HEK293T (cell line): Measurements from ENCODE around the gene ITGB7.

Experiments
- CTCF ChIA-PET: fragments of 350-600 bp; formaldehyde crosslinking; extraction: SDS; loops from one replicate; lab custom pipeline; 2021; ENCODE audit warnings: antibody characterized with exemption, inconsistent platforms; lab: Yijun Ruan, JAX
- POLR2A ChIA-PET: fragments of 350-600 bp; formaldehyde crosslinking; extraction: SDS; loops from one replicate; lab custom pipeline; 2020; ENCODE audit warnings: antibody characterized with exemption, inconsistent platforms; lab: Yijun Ruan, JAX
- DNase-seq: peaks from one replicate; pipeline ENCODE4 v3.0.0; 2012; ENCODE audit warnings: mixed read lengths; ENCODE audit errors: extremely low spot score
- ARNT ChIP-seq: fragments of 450-650 bp; IDR thresholded peaks from 2 replicates; pipeline ENCODE4 v1.6.1; 2017; ENCODE audit warnings: mild to moderate bottlenecking
- BHLHE40 ChIP-seq: fragments of 450-650 bp; IDR thresholded peaks from 2 replicates; pipeline ENCODE4 v1.6.1; 2016; ENCODE audit warnings: mild to moderate bottlenecking, moderate library complexity, borderline replicate concordance
- CTBP1 ChIP-seq: fragments of 450-650 bp; IDR thresholded peaks from 2 replicates; pipeline ENCODE4 v1.6.1; 2016; ENCODE audit warnings: borderline replicate concordance
- ELF4 ChIP-seq: fragments of 450-650 bp; IDR thresholded peaks from 2 replicates; pipeline ENCODE4 v1.6.1; 2017; ENCODE audit warnings: antibody characterized with exemption
- FOXA1 ChIP-seq: fragments of 450-650 bp; IDR thresholded peaks from 2 replicates; pipeline ENCODE4 v1.6.1; 2016; ENCODE audit warnings: mild to moderate bottlenecking
- FOXK2 ChIP-seq: fragments of 450-650 bp; IDR thresholded peaks from 2 replicates; pipeline ENCODE4 v1.6.1; 2016; ENCODE audit warnings: mild to moderate bottlenecking
- FOXM1 ChIP-seq: fragments of 450-650 bp; IDR thresholded peaks from 2 replicates; pipeline ENCODE4 v1.6.1; 2017; ENCODE audit warnings: mild to moderate bottlenecking, borderline replicate concordance
- HDGF ChIP-seq: fragments of 450-650 bp; IDR thresholded peaks from 2 replicates; pipeline ENCODE4 v1.6.1; 2017; ENCODE audit warnings: antibody characterized with exemption, borderline replicate concordance
- L3MBTL2 ChIP-seq: fragments of 450-650 bp; conservative IDR thresholded peaks from 2 replicates; pipeline ENCODE4 v1.6.1; 2016; ENCODE audit warnings: mild to moderate bottlenecking
- LEF1 ChIP-seq: fragments of 450-650 bp; IDR thresholded peaks from 2 replicates; pipeline ENCODE4 v1.6.1; 2017; ENCODE audit warnings: mild to moderate bottlenecking, borderline replicate concordance
- NFRKB ChIP-seq: fragments of 450-650 bp; IDR thresholded peaks from 2 replicates; pipeline ENCODE4 v1.6.1; 2016; ENCODE audit warnings: mild to moderate bottlenecking, moderate library complexity
- PKNOX1 ChIP-seq: fragments of 450-650 bp; IDR thresholded peaks from 2 replicates; pipeline ENCODE4 v1.6.1; 2016
- SP1 ChIP-seq: fragments of 450-650 bp; IDR thresholded peaks from 2 replicates; pipeline ENCODE4 v1.6.1; 2017
- SUZ12 ChIP-seq: fragments of 450-650 bp; IDR thresholded peaks from 2 replicates; pipeline ENCODE4 v1.6.1; 2016; ENCODE audit warnings: mild to moderate bottlenecking
- TARDBP ChIP-seq: fragments of 450-650 bp; IDR thresholded peaks from 2 replicates; pipeline ENCODE4 v1.6.1; 2016
- ZNF384 ChIP-seq: fragments of 450-650 bp; IDR thresholded peaks from 2 replicates; pipeline ENCODE4 v1.6.1; 2016

The ITGB7 gene

DNA sequence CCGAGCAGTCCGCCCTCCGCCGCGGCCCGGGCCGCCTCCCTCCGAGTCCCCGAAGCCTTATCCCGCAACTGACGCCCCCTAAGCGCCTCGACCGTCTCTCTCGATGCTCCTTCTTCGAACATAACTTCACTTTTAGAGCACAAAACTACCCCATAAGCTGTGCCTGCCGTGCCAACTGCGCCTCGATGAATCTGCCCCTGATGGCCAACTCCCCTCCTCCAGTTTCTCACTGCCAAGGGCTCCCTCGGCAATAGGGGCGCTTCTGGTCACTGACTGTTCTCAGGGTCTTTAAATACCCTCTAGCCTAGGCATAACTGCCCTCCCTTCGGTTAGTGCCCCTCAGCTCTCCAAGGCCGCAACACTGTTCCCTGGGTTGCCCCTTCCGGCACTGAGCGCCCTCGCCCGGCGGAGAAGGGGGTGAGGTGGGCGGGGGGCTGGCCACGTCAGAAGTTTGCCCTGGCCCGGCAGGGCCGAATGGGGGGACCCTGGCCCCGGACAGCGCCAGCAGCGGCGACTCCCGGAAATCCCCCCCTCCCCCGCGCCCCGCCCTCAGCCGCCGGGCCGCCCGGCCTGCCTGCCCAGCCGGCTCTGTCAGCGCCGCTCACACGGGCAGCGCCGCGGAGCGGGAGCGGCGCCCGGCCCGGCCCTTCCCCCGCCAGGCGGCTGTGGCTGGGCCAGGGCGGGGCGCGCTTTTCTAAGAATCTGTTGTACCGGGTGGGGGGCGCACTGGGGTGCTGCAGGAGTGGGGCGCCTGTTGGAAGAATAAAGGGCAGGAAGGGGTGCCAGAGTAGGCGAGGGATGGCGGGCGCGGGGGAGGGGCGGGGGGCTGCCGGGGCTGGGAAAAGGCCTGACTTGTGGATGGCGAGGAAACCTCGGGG is 14.4 kb upstream of the ITGB7 start:
- ChIA-PET CTCF (interaction anchor here (0.8 kb wide), 1 partner anchor 167 kb away, joined by 5 read pairs; no protein-coding TSS in a partner anchor), POLR2A (interaction anchor here (1.0 to 2.7 kb wide), 5 partner anchors 9 to 279 kb away, joined by 3 to 7 read pairs (median 3); partner anchors contain the start of genes ESPL1 and TARBP2)
- TF ChIP-seq PKNOX1 (no peak), ELF4 (no peak), FOXA1 (no peak), FOXM1 (no peak), SP1 (no peak), ZNF384 (no peak), BHLHE40 (no peak), TARDBP (no peak), NFRKB (no peak), HDGF (no peak)
- DNase-seq: peak; percentile 75

DNA sequence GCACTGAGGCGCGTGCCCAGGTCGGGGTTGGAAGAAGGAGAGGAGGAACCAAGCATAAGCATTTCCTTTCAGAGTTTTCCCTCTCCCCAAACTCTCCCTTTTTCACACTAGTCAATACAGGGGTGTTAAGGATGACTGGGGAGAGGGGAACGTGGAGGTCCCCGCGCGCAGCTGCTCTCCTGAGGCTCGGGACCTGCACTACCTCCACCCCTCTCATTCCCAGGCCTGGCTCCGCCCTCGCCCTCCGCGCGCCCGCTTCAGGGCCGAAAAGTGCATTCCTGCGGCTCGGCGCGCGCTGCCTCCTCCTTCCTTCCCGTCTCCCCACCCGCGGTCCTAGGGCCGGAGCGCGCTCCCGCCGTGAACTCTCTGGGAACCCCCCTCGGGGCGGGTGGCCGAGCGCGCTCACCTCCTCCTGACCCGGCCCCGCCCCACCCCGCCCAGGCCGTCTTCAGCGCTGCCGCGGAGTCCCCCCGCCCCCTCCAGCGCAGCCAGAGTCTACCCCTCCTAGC is 13.7 kb upstream of the ITGB7 start:
- POLR2A ChIA-PET: interaction anchor here (0.9 to 2.7 kb wide), 10 partner anchors 10 to 280 kb away, joined by 3 to 13 read pairs (median 4); partner anchors contain the start of genes ESPL1, PFDN5 and TARBP2

DNA sequence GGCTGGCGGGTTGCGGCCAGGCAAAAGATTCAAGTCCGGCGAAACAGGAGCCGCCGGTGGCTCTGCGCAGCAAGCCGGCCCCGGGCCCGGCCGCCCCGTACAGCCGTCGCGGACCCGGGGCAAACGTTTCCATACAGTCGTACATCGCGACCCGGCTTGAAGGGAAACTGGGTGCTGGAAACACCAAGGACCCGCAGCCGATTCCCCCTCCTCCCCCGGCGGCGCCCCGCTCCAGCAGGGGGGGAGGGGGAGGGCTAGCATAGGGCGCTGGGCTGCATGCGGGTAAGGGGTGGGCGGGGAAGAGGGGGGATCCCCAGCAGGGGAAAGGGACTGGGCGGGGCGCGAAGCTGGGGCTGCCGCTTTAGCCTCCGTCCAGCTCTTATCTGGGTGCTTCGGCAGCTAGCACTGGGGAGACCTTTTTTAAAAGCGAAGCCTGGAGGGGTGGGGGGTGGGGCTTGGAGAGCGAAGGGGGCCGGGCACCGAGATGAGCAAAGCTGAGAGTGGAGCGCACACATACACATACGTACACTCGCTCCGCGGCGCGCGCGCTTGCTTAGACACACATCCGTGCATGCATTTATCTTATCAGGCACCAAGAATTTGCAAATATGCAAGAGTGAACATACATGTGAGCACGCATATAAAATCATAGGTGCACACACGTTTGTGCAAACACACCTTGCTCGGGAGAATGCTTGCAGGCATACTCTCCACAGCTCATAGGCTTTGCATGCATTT is 13.1 kb upstream of the ITGB7 start:
- TF ChIP-seq ELF4 (no peak), ARNT (no peak)
- ChIA-PET CTCF (interaction anchor here (0.6 to 1.3 kb wide), 5 partner anchors 48 to 256 kb away, joined by 3 to 5 read pairs (median 3); partner anchors contain the start of genes AAAS and ESPL1), POLR2A (interaction anchor here (0.9 to 2.7 kb wide), 10 partner anchors 10 to 281 kb away, joined by 3 to 13 read pairs (median 6); partner anchors contain the start of genes AAAS, ESPL1, PFDN5 and TARBP2)
- peak; percentile 58 for DNase-seq

More for the DNA sequence above, 13.7 kb upstream of the ITGB7 start:
- TF ChIP-seq ZNF384 (no peak), TARDBP (no peak), HDGF (no peak), NFRKB (no peak), SUZ12 (no peak), FOXK2 (no peak), ARNT (no peak), L3MBTL2 (no peak), SP1 (no peak), LEF1 (no peak), BHLHE40 (no peak)
- CTCF ChIA-PET: interaction anchor here (0.6 to 1.3 kb wide), 5 partner anchors 47 to 256 kb away, joined by 3 to 5 read pairs (median 3); partner anchors contain the start of genes AAAS and ESPL1
- peak; percentile 87 for DNase-seq

- no peak for DNase-seq
- CTCF ChIA-PET: interaction anchor here (0.5 to 1.3 kb wide), 4 partner anchors 20 to 257 kb away, joined by 3 to 4 read pairs (median 3); partner anchors contain the start of genes AAAS and ESPL1
- POLR2A ChIA-PET: interaction anchor here (1.1 to 2.7 kb wide), 8 partner anchors 11 to 282 kb away, joined by 3 to 13 read pairs (median 6); partner anchors contain the start of genes AAAS, ESPL1, PFDN5 and TARBP2
- TF ChIP-seq TARDBP: peak; percentile 79
- no peak for TF ChIP-seq HDGF
- no peak for TF ChIP-seq NFRKB
Observed at GRCh38 chr12:53219292-53219955, 12.4 kb upstream of the ITGB7 start.

GRCh38 chr12:53218551-53219291 is 11.7 kb upstream of the ITGB7 start:
- POLR2A ChIA-PET: interaction anchor here (1.0 to 2.6 kb wide), 6 partner anchors 50 to 126 kb away, joined by 3 to 13 read pairs (median 8); partner anchors contain the start of genes AAAS, ESPL1 and PFDN5

More at GRCh38 chr12:53218551-53219291, 11.7 kb upstream of the ITGB7 start:
- DNase-seq: no peak
- CTCF ChIA-PET: interaction anchor here (0.5 to 1.2 kb wide), 3 partner anchors 20 to 103 kb away, joined by 3 read pairs; partner anchors contain the start of gene AAAS
- TF ChIP-seq PKNOX1: no peak
- no peak for TF ChIP-seq ZNF384
- TF ChIP-seq FOXK2: no peak
- TF ChIP-seq NFRKB: no peak
- TF ChIP-seq TARDBP: no peak
- no peak for TF ChIP-seq BHLHE40
- TF ChIP-seq ARNT: no peak
- TF ChIP-seq CTBP1: no peak
